ENCODE results near the gene REM2. TPM values are rescaled to one million over a fixed set of nuclear protein-coding genes. Genes with fewer than 3 reads are reported as not detected.

The REM2 gene
- total RNA-seq, 1 experiment from 2014 or later: 1.5 TPM

GRCh38 chr14:22935156-22935555 lies 52.1 kb downstream of the REM2 start:
- ATAC-seq (no peak), DNase-seq (ENCODE audit: low spot score) (no peak)
- Mint-ChIP-seq H3K4me1 (no peaks in the 10 kb centered on the region), H3K27me3 (ENCODE audit: low read depth) (no peaks in the 10 kb centered on the region), H3K36me3 (no peaks in the 10 kb centered on the region), H3K9me3 (no peaks in the 10 kb centered on the region), H3K27ac (no peak overlapping the region), H3K4me3 (no peak overlapping the region)
- ChIA-PET CTCF (no interaction called here), POLR2A (no interaction called here)
- TF ChIP-seq ZNF396 (CRISPR knock-in tag; IDR thresholded peaks at IDR 0.05; ENCODE audit: borderline replicate concordance) (no peak), NR3C1 (CRISPR knock-in tag; conservative IDR thresholded peaks at IDR 0.05; ENCODE audit: low read depth) (no peak), ZNF512 (CRISPR knock-in tag; IDR thresholded peaks at IDR 0.05; ENCODE audit: borderline replicate concordance) (no peak), ATF3 (CRISPR knock-in tag; conservative IDR thresholded peaks at IDR 0.05) (no peak), ZNF138 (CRISPR knock-in tag; conservative IDR thresholded peaks at IDR 0.05) (no peak), GTF2I (CRISPR knock-in tag; conservative IDR thresholded peaks at IDR 0.05) (no peak), JUN (CRISPR knock-in tag; IDR thresholded peaks at IDR 0.05) (no peak), ZNF671 (CRISPR knock-in tag; IDR thresholded peaks at IDR 0.05) (no peak), ERG (CRISPR knock-in tag; IDR thresholded peaks at IDR 0.05) (no peak), USF1 (CRISPR knock-in tag; IDR thresholded peaks at IDR 0.05) (no peak), ELF4 (CRISPR knock-in tag; IDR thresholded peaks at IDR 0.05; ENCODE audit: low read depth) (no peak)
- TF ChIP-seq, protein P1, sequence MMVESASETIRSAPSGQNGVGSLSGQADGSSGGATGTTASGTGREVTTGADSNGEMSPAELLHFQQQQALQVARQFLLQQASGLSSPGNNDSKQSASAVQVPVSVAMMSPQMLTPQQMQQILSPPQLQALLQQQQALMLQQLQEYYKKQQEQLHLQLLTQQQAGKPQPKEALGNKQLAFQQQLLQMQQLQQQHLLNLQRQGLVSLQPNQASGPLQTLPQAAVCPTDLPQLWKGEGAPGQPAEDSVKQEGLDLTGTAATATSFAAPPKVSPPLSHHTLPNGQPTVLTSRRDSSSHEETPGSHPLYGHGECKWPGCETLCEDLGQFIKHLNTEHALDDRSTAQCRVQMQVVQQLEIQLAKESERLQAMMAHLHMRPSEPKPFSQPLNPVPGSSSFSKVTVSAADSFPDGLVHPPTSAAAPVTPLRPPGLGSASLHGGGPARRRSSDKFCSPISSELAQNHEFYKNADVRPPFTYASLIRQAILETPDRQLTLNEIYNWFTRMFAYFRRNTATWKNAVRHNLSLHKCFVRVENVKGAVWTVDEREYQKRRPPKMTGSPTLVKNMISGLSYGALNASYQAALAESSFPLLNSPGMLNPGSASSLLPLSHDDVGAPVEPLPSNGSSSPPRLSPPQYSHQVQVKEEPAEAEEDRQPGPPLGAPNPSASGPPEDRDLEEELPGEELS (CRISPR knock-in tag; IDR thresholded peaks at IDR 0.05): no peak
- TF ChIP-seq, protein P2, sequence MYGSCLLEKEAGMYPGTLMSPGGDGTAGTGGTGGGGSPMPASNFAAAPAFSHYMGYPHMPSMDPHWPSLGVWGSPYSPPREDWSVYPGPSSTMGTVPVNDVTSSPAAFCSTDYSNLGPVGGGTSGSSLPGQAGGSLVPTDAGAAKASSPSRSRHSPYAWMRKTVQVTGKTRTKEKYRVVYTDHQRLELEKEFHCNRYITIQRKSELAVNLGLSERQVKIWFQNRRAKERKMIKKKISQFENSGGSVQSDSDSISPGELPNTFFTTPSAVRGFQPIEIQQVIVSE (CRISPR knock-in tag; IDR thresholded peaks at IDR 0.05; ENCODE audit: borderline replicate concordance): no peak
- TF ChIP-seq, protein P3, sequence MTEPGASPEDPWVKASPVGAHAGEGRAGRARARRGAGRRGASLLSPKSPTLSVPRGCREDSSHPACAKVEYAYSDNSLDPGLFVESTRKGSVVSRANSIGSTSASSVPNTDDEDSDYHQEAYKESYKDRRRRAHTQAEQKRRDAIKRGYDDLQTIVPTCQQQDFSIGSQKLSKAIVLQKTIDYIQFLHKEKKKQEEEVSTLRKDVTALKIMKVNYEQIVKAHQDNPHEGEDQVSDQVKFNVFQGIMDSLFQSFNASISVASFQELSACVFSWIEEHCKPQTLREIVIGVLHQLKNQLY (CRISPR knock-in tag; IDR thresholded peaks at IDR 0.05): no peak

Other genes with a start within 250 kb of the REM2 start
- not detected in 3 replicates for gene OR6J1, start 238.9 kb upstream of the REM2 start, total RNA-seq (2021)
- 133 to 138 TPM (median 135 TPM) in 3 replicates for gene OXA1L, start 116.5 kb upstream of the REM2 start, total RNA-seq (2021)
- 3.0 to 4.3 TPM (median 4.2 TPM) in 3 replicates for gene SLC7A7, start 67.8 kb upstream of the REM2 start, total RNA-seq (2021)
- gene MRPL52, start 53.3 kb upstream of the REM2 start, total RNA-seq (2021): 170 to 200 TPM (median 200 TPM) in 3 replicates
- gene MMP14, start 46.6 kb upstream of the REM2 start, total RNA-seq (2021): 81.6 to 94.4 TPM (median 83.9 TPM) in 3 replicates
- gene LRP10, start 11.5 kb upstream of the REM2 start, total RNA-seq (2021): 18.4 to 24.0 TPM (median 19.0 TPM) in 3 replicates
- gene RBM23, start 35.9 kb downstream of the REM2 start, total RNA-seq (2021): 42.4 to 49.4 TPM (median 47.4 TPM) in 3 replicates
- 119 to 124 TPM (median 123 TPM) in 3 replicates for gene PRMT5, start 46.2 kb downstream of the REM2 start, total RNA-seq (2021)
- gene HAUS4, start 73.9 kb downstream of the REM2 start, total RNA-seq (2021): 52.4 to 57.6 TPM (median 53.5 TPM) in 3 replicates
- gene AJUBA, start 99.3 kb downstream of the REM2 start, total RNA-seq (2021): 28.8 to 35.8 TPM (median 33.8 TPM) in 3 replicates
- gene C14orf93, start 126.9 kb downstream of the REM2 start, total RNA-seq (2021): 8.1 to 12.8 TPM (median 11.9 TPM) in 3 replicates
- gene PSMB5, start 151.7 kb downstream of the REM2 start, total RNA-seq (2021): 200 to 224 TPM (median 203 TPM) in 3 replicates
- not detected in 3 replicates for gene PSMB11, start 159.0 kb downstream of the REM2 start, total RNA-seq (2021)
- 17.9 to 18.8 TPM (median 18.8 TPM) in 3 replicates for gene CDH24, start 174.3 kb downstream of the REM2 start, total RNA-seq (2021)
- gene ACIN1, start 211.9 kb downstream of the REM2 start, total RNA-seq (2021): 196 to 229 TPM (median 204 TPM) in 3 replicates
- gene C14orf119, start 212.3 kb downstream of the REM2 start, total RNA-seq (2021): 67.8 to 81.3 TPM (median 71.3 TPM) in 3 replicates
- 0.07 to 0.11 TPM in 2 of 3 replicates, not detected in the other for gene CIROP, start 221.8 kb downstream of the REM2 start, total RNA-seq (2021)
- not detected in 3 replicates for gene CEBPE, start 236.0 kb downstream of the REM2 start, total RNA-seq (2021)

Data from WTC11 (cell line).